AG04449 (cell line): ENCODE measurements around the gene NACAD.

Experiments
- CTCF ChIA-PET: fragments of 350-600 bp; formaldehyde crosslinking; extraction: SDS; loops from one replicate; lab custom pipeline; 2021; ENCODE audit warnings: antibody characterized with exemption; lab: Yijun Ruan, JAX
- POLR2A ChIA-PET: fragments of 400-600, 350-600 bp; formaldehyde crosslinking; extraction: SDS; loops from one replicate; lab custom pipeline; 2020; ENCODE audit warnings: antibody characterized with exemption, inconsistent platforms; lab: Yijun Ruan, JAX
- DNase-seq: peaks from one replicate; pipeline ENCODE4 v3.0.0-alpha.2; 2010; ENCODE audit warnings: low read depth, low spot score
- H3K4me3 ChIP-seq: 2 replicates; pipeline ENCODE4 v1.5.1; 2011; ENCODE audit warnings: low read depth, mild to moderate bottlenecking, control low read depth, low read length
- CTCF ChIP-seq: IDR thresholded peaks from one replicate; pipeline ENCODE4 v1.5.1; 2011; ENCODE audit warnings: mild to moderate bottlenecking, moderate library complexity, low read length, control low read depth, inconsistent platforms; ENCODE audit not compliant: insufficient read depth; ENCODE audit errors: missing control alignments

NACAD gene

GRCh38 chr7:45084336-45084735, 4.4 kb downstream of the NACAD start:
- H3K4me3 ChIP-seq, result no peak overlapping the region
- CTCF ChIA-PET, result no interaction called here
- POLR2A ChIA-PET, result no interaction called here

GRCh38 chr7:45082831-45083331, 5.9 kb downstream of the NACAD start:
- no peak overlapping the region for H3K4me3 ChIP-seq
- ChIA-PET POLR2A (no interaction called here), CTCF (no interaction called here)
- no peak for DNase-seq
- TF ChIP-seq CTCF, result no peak

More at GRCh38 chr7:45084336-45084735, 4.4 kb downstream of the NACAD start:
- no peak for TF ChIP-seq CTCF
- DNase-seq, result no peak

GRCh38 chr7:45082031-45082830, 6.5 kb downstream of the NACAD start:
- TF ChIP-seq CTCF, result no peak
- ChIA-PET CTCF (no interaction called here), POLR2A (interaction anchor here (1.0 kb wide), 2 partner anchors 10 to 13 kb away, joined by 3 read pairs; no protein-coding TSS in a partner anchor)
- no peak overlapping the region for H3K4me3 ChIP-seq
- no peak for DNase-seq

- no peak for DNase-seq
- ChIA-PET CTCF (no interaction called here), POLR2A (interaction anchor here (1.0 kb wide), 2 partner anchors 11 to 12 kb away, joined by 3 read pairs; no protein-coding TSS in a partner anchor)
- TF ChIP-seq CTCF, result no peak
- H3K4me3 ChIP-seq, result no peak overlapping the region
Measured at GRCh38 chr7:45081670-45081974, 7.1 kb downstream of the NACAD start.

GRCh38 chr7:45080958-45081669, 7.7 kb downstream of the NACAD start:
- POLR2A ChIA-PET, result interaction anchor here (1.0 kb wide), 2 partner anchors 11 to 12 kb away, joined by 3 read pairs; no protein-coding TSS in a partner anchor

More at GRCh38 chr7:45080958-45081669, 7.7 kb downstream of the NACAD start:
- H3K4me3 ChIP-seq, result no peak overlapping the region
- CTCF ChIA-PET, result interaction anchor here (0.6 kb wide), 1 partner anchor 99 kb away, joined by 3 read pairs; no protein-coding TSS in a partner anchor
- TF ChIP-seq CTCF, result no peak
- no peak for DNase-seq
